PC-3 (cell line): ENCODE measurements around the gene MTA1.

ENCODE experiments used
- EZH2 ChIP-seq: fragments of 300-600 bp; sonication (generic); IDR thresholded peaks from one replicate; pipeline ENCODE4 v1.6.1; 2017; ENCODE audit warnings: antibody characterized with exemption, mild to moderate bottlenecking, low read length; ENCODE audit not compliant: unreplicated experiment
- TF ChIP-seq, protein P1 (sequence below): fragments of 300-600 bp; sonication (generic); conservative IDR thresholded peaks from 2 replicates; pipeline ENCODE4 v1.5.1; 2017; ENCODE audit warnings: antibody characterized with exemption, low read depth, mild to moderate bottlenecking, low read length

DNA sequence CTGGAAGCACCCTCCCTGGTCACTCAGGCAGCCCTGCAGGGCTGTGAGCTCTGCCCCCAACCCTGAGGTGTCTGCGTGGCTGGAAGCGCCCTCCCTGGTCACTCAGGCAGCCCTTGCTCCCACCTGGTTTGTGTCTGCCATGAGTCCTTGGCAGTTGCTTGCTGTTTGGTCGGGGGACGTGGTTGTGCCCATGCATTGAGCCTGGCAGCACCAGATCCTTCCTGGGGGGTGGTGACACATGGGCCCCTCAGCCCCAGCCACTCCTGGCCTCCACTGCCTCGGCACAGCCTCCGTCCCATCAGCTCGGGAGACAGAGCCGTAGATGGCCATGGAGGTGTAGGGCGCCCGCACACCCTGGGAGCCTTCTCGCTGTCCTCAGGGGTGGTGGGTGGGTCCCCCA lies 19.6 kb downstream of the MTA1 start:
- TF ChIP-seq, protein P1, sequence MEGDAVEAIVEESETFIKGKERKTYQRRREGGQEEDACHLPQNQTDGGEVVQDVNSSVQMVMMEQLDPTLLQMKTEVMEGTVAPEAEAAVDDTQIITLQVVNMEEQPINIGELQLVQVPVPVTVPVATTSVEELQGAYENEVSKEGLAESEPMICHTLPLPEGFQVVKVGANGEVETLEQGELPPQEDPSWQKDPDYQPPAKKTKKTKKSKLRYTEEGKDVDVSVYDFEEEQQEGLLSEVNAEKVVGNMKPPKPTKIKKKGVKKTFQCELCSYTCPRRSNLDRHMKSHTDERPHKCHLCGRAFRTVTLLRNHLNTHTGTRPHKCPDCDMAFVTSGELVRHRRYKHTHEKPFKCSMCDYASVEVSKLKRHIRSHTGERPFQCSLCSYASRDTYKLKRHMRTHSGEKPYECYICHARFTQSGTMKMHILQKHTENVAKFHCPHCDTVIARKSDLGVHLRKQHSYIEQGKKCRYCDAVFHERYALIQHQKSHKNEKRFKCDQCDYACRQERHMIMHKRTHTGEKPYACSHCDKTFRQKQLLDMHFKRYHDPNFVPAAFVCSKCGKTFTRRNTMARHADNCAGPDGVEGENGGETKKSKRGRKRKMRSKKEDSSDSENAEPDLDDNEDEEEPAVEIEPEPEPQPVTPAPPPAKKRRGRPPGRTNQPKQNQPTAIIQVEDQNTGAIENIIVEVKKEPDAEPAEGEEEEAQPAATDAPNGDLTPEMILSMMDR = no peak
- TF ChIP-seq EZH2 = no peak
